Measurements from ENCODE around the gene CEP128.

The CEP128 gene

DNA sequence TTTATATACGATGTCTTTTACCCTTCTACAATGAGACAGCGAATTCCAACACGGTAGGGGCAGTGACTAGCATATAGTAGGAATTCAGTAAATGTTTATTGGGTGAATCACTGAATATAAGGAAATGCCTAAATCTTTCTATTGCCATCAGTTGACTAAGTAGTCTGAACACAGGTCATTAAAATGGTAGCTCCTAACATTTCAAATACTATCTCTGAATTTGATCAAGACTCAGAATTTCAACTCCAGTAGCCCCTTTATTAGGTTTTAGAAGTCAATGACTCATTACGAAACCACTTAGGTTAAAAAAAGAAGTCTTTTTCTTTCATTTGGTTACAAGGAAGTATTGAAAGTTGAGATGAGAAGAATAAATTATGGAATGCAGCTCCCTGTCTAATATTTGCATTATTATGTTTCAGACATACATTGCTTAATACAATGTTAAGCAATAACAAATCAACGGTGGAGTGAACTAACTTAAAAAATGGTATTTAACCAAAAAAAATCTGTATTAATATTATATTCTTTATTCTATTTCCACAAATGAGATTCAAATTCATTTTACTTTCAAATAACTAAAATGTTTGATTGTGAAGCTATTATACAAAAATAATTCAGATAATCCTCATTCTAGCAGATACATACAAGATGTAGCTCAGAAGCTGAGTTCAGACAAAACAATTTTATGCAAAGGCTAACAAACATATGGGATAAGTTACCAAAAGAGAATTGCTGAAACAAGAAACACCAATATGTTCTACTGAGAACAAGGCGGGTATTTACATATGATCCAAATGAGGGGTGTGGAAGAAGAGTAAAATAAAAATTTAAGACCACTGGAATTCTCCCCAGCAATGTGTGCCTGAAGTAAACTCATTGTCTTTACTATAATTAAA lies 302.7 kb downstream of the CEP128 start:
- H3K27ac ChIP-seq, result no peak overlapping the region

DNA sequence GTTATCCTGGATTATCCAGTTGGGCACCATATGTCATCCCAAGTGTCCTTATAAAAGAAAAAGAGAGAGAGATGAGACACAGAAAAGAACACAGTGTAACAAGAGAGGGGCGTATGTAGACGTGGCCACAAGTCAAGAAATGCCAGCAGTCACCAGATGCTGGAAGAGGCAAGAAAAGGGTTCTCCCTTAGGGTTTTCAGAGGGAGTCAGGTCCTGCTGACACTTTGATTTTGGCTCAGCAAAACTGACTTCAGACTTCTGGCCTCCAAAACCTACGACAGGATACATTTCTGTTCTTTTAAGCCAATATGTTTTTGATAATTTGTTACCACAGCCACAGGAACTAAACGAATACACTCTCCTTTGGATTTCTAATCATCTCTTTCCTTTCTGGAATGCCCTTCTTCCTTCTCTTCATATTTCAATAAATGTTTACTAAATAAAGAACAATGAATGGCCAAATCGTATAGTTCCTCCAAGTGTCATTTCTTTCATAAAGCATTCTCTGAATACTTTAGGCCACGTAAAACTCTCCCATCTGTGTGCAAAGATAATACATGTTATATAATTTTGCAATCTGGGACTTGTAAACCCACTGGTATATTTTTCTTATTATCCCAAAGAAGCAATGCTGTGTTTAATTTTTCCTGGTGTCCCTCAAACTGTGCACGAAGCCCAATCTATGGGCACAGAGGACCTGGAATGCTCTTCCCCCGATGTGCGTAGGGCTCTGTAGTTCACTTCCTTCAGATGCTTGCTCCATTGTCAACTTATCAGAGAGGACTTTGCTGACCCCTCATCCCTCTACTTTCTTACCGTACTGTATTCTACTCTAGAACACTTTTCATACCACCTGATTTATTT lies 303.6 kb downstream of the CEP128 start:
- TF ChIP-seq, protein P1, sequence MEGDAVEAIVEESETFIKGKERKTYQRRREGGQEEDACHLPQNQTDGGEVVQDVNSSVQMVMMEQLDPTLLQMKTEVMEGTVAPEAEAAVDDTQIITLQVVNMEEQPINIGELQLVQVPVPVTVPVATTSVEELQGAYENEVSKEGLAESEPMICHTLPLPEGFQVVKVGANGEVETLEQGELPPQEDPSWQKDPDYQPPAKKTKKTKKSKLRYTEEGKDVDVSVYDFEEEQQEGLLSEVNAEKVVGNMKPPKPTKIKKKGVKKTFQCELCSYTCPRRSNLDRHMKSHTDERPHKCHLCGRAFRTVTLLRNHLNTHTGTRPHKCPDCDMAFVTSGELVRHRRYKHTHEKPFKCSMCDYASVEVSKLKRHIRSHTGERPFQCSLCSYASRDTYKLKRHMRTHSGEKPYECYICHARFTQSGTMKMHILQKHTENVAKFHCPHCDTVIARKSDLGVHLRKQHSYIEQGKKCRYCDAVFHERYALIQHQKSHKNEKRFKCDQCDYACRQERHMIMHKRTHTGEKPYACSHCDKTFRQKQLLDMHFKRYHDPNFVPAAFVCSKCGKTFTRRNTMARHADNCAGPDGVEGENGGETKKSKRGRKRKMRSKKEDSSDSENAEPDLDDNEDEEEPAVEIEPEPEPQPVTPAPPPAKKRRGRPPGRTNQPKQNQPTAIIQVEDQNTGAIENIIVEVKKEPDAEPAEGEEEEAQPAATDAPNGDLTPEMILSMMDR (IDR thresholded peaks at IDR 0.05; ENCODE audit: low read depth, low read length), result no peak
- no peak overlapping the region for H3K4me3 ChIP-seq (ENCODE audit: low read depth, low read length)
- peak; percentile 7 for DNase-seq
- H3K36me3 ChIP-seq, result no peaks in the 10 kb centered on the region
- H3K27me3 ChIP-seq (ENCODE audit: insufficient read depth, low read depth, severe bottlenecking), result no peaks in the 10 kb centered on the region
- no peaks in the 10 kb centered on the region for H3K9me3 ChIP-seq (ENCODE audit: severe bottlenecking)
- no peak overlapping the region for H3K27ac ChIP-seq

More for the DNA sequence above, 302.7 kb downstream of the CEP128 start:
- TF ChIP-seq, protein P1 (IDR thresholded peaks at IDR 0.05; ENCODE audit: low read depth, low read length), result no peak
- DNase-seq, result no peak
- no peaks in the 10 kb centered on the region for H3K9me3 ChIP-seq (ENCODE audit: severe bottlenecking)
- no peaks in the 10 kb centered on the region for H3K36me3 ChIP-seq
- H3K27me3 ChIP-seq (ENCODE audit: insufficient read depth, low read depth, severe bottlenecking), result no peaks in the 10 kb centered on the region
- no peak overlapping the region for H3K4me3 ChIP-seq (ENCODE audit: low read depth, low read length)

DNA sequence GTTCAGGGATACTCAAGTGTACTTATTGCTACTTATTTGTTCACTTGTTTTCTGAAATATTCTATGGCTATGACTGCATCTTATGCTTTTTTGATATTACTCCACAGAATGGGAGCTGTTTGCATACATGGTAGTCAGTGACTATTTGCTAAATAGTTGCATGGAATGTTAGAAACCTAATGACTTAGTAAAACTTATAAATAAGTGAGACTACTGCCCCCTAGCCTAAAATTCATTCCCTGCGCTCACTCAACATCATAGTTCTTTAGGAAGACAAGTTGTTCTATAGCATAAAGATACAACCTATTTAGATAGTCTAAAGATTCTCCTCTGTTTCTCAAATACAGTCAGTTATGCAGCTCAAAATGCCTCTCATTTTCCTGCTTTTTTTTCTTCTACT lies 305.5 kb downstream of the CEP128 start:
- H3K36me3 ChIP-seq, result no peaks in the 10 kb centered on the region
- TF ChIP-seq, protein P1 (IDR thresholded peaks at IDR 0.05; ENCODE audit: low read depth, low read length), result no peak
- no peaks in the 10 kb centered on the region for H3K27me3 ChIP-seq (ENCODE audit: insufficient read depth, low read depth, severe bottlenecking)
- H3K9me3 ChIP-seq (ENCODE audit: severe bottlenecking), result no peaks in the 10 kb centered on the region
- H3K27ac ChIP-seq, result no peak overlapping the region
- no peak for DNase-seq
- no peak overlapping the region for H3K4me3 ChIP-seq (ENCODE audit: low read depth, low read length)

DNA sequence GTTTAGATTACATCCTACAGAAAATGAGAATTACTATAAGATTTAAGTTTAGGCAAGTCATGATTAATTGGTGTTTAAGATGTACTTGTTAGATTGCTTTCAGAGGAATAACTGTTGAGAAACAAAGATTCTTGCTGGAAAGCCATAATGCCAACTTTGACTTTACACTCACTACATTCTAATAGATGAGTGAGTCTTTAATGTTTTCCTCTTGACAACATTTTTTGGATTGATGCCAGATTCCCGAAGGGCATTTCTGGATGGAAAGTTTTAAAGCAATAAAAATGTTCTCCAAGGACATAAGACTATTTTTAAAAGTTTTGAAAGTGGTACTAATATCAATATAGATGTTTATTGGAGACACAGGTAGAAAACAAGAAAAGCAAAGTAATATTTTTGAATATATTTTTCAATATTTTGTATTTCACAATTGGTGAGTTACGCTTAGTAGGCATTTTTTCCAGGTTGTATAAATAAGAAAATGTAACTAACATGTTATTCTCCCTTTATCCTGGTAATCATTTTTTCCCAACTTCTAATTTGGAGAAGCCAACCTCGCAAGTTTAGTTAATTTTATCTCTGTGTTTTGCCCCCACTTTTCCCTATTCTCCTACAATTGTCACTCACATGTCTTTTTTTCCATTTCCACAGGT lies 307.3 kb downstream of the CEP128 start:
- H3K36me3 ChIP-seq, result no peaks in the 10 kb centered on the region
- no peak for DNase-seq
- no peaks in the 10 kb centered on the region for H3K27me3 ChIP-seq (ENCODE audit: insufficient read depth, low read depth, severe bottlenecking)
- no peak overlapping the region for H3K27ac ChIP-seq
- no peak overlapping the region for H3K4me3 ChIP-seq (ENCODE audit: low read depth, low read length)
- no peaks in the 10 kb centered on the region for H3K9me3 ChIP-seq (ENCODE audit: severe bottlenecking)
- TF ChIP-seq, protein P1 (IDR thresholded peaks at IDR 0.05; ENCODE audit: low read depth, low read length), result no peak

DNA sequence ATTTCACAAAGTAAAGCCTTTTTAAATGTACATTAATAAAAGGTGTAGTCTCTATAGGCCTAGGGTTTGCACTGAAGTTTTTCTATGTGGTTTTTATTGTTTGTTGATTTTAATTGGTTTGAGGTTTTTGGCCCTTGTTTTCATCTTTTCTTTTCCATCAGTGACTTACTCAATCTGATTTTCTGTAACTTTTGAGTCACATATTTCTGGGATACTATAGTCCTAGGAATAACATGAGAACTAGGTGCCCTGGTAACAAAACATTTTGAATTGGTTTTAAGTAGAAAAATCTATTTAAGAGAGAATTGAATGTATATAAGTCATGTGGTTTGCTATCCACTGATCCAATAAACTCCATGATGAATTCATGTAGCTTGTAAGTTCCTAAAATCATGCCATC lies 311.9 kb downstream of the CEP128 start:
- Histone ChIP-seq H3K4me3 (ENCODE audit: low read depth, low read length) (no peak overlapping the region), H3K36me3 (no peaks in the 10 kb centered on the region), H3K27ac (no peak overlapping the region), H3K27me3 (ENCODE audit: insufficient read depth, low read depth, severe bottlenecking) (no peaks in the 10 kb centered on the region), H3K9me3 (ENCODE audit: severe bottlenecking) (no peaks in the 10 kb centered on the region)
- DNase-seq, result no peak
- TF ChIP-seq, protein P1 (IDR thresholded peaks at IDR 0.05; ENCODE audit: low read depth, low read length), result no peak

All from WERI-Rb-1 (cell line).